ENCODE data around the gene GPR78. TPM values are rescaled to one million over a fixed set of nuclear protein-coding genes. Genes with fewer than 3 reads are reported as not detected.

GPR78 gene
- total and polyA plus RNA-seq, 4 donors: not detected

- Histone ChIP-seq H3K4me1 (ENCODE audit: control insufficient read depth in 4 of 4, insufficient read depth in 4 of 4, low read length in 3 of 4) (no peaks in the 10 kb centered on the region), H3K9ac (ENCODE audit: low read depth in 1 of 2, low read length in 2 of 2) (no peak overlapping the region), H3K9me3 (ENCODE audit: control insufficient read depth in 4 of 4, low read length in 3 of 4) (no peaks in the 10 kb centered on the region), H3K27ac (ENCODE audit: low read depth in 1 of 2, low read length in 2 of 2) (no peak overlapping the region), H3K36me3 (ENCODE audit: control insufficient read depth in 4 of 4, insufficient read depth in 3 of 4, low read depth in 1 of 4, low read length in 3 of 4) (no peaks in the 10 kb centered on the region), H3K27me3 (ENCODE audit: control insufficient read depth in 4 of 4, insufficient read depth in 4 of 4, low read length in 3 of 4) (no peaks in the 10 kb centered on the region), H3K4me3 (ENCODE audit: low read depth in 1 of 3, low read length in 3 of 3) (no peak overlapping the region)
- 64% methylated on average over 9 of the region's 9 CpGs for WGBS
- TF ChIP-seq FOXA1 (IDR thresholded peaks at IDR 0.05): no peak
- TF ChIP-seq YY1 (IDR thresholded peaks at IDR 0.05): no peak
- TF ChIP-seq HNF4G (IDR thresholded peaks at IDR 0.05): no peak
- no peak for TF ChIP-seq HNF4A (conservative IDR thresholded peaks at IDR 0.05)
- TF ChIP-seq TAF1 (conservative IDR thresholded peaks at IDR 0.05): no peak
- TF ChIP-seq ATF3 (IDR thresholded peaks at IDR 0.05): no peak
- TF ChIP-seq RAD21 (IDR thresholded peaks at IDR 0.05): no peak
- no peak for TF ChIP-seq SP1 (IDR thresholded peaks at IDR 0.05)
- DNase-seq (ENCODE audit: low spot score): no peak
These were observed 29.7 kb downstream of the GPR78 start for GRCh38 chr4:8609824-8610350.

- Histone ChIP-seq H3K27ac (ENCODE audit: low read depth in 1 of 2, low read length in 2 of 2) (no peak overlapping the region), H3K4me3 (ENCODE audit: low read depth in 1 of 3, low read length in 3 of 3) (no peak overlapping the region), H3K27me3 (ENCODE audit: control insufficient read depth in 4 of 4, insufficient read depth in 4 of 4, low read length in 3 of 4) (no peaks in the 10 kb centered on the region), H3K36me3 (ENCODE audit: control insufficient read depth in 4 of 4, insufficient read depth in 3 of 4, low read depth in 1 of 4, low read length in 3 of 4) (no peaks in the 10 kb centered on the region), H3K9me3 (ENCODE audit: control insufficient read depth in 4 of 4, low read length in 3 of 4) (no peaks in the 10 kb centered on the region), H3K9ac (ENCODE audit: low read depth in 1 of 2, low read length in 2 of 2) (no peak overlapping the region), H3K4me1 (ENCODE audit: control insufficient read depth in 4 of 4, insufficient read depth in 4 of 4, low read length in 3 of 4) (no peaks in the 10 kb centered on the region)
- 85% methylated on average over 8 of the region's 8 CpGs for WGBS
- no peak for DNase-seq (ENCODE audit: low spot score)
- no peak for TF ChIP-seq ZBTB33 (IDR thresholded peaks at IDR 0.05)
- TF ChIP-seq TAF1 (conservative IDR thresholded peaks at IDR 0.05): no peak
- TF ChIP-seq GABPA (IDR thresholded peaks at IDR 0.05 in 1 of 2, conservative IDR thresholded peaks at IDR 0.05 in 1 of 2): no peak
- no peak for TF ChIP-seq ATF3 (IDR thresholded peaks at IDR 0.05)
- TF ChIP-seq RAD21 (IDR thresholded peaks at IDR 0.05): no peak
- TF ChIP-seq REST (IDR thresholded peaks at IDR 0.05): no peak
- no peak for TF ChIP-seq NR2F2 (IDR thresholded peaks at IDR 0.05)
- no peak for TF ChIP-seq EGR1 (IDR thresholded peaks at IDR 0.05; ENCODE audit: low read depth in 2 of 2)
- TF ChIP-seq SP1 (IDR thresholded peaks at IDR 0.05): no peak
- TF ChIP-seq FOXA2 (IDR thresholded peaks at IDR 0.05): no peak
- no peak for TF ChIP-seq RXRA (IDR thresholded peaks at IDR 0.05)
- TF ChIP-seq YY1 (IDR thresholded peaks at IDR 0.05): no peak
- TF ChIP-seq MAX (IDR thresholded peaks at IDR 0.05): no peak
- TF ChIP-seq HNF4G (IDR thresholded peaks at IDR 0.05): no peak
- no peak for TF ChIP-seq FOXA1 (IDR thresholded peaks at IDR 0.05)
- no peak for TF ChIP-seq CTCF (IDR thresholded peaks at IDR 0.05; ENCODE audit: low read depth, low read length, missing input control)
- no peak for TF ChIP-seq JUND (IDR thresholded peaks at IDR 0.05)
- no peak for TF ChIP-seq HNF4A (conservative IDR thresholded peaks at IDR 0.05)
These were observed 30.8 kb downstream of the GPR78 start for GRCh38 chr4:8610858-8611616.
